Muscle layer of duodenum (tissue), 2 donors: ENCODE data around the gene HSDL1.

Experiments used
- H3K27ac ChIP-seq: one replicate; pipeline ENCODE4 v1.7.0; 2013; ENCODE audit warnings: mild to moderate bottlenecking, low read length
- H3K27me3 ChIP-seq: one replicate; pipeline ENCODE4 v1.7.0; 2013; ENCODE audit warnings: low read depth, mild to moderate bottlenecking, control low read depth, low read length
- H3K36me3 ChIP-seq, 2 donors: one replicate each; pipeline ENCODE4 v1.7.0; 2013; ENCODE audit warnings: low read length in 2 of 2, control low read depth in 1 of 2, mild to moderate bottlenecking in 1 of 2; ENCODE audit not compliant: insufficient read depth in 2 of 2, control insufficient read depth in 1 of 2
- H3K4me1 ChIP-seq, 2 donors: one replicate each; pipeline ENCODE4 v1.7.0; 2013; ENCODE audit warnings: low read length in 2 of 2, mild to moderate bottlenecking in 2 of 2, control low read depth in 1 of 2, moderate library complexity in 1 of 2; ENCODE audit not compliant: insufficient read depth in 2 of 2, control insufficient read depth in 1 of 2
- H3K4me3 ChIP-seq, 2 donors: one replicate each; pipeline ENCODE4 v1.7.0; 2013; ENCODE audit warnings: low read length in 2 of 2, low read depth in 1 of 2, mild to moderate bottlenecking in 1 of 2
- H3K9me3 ChIP-seq, 2 donors: one replicate each; pipeline ENCODE4 v1.7.0; 2013; ENCODE audit warnings: low read length in 2 of 2, control low read depth in 1 of 2, mild to moderate bottlenecking in 1 of 2; ENCODE audit not compliant: control insufficient read depth in 1 of 2
- donor health status: healthy.

HSDL1 gene

DNA sequence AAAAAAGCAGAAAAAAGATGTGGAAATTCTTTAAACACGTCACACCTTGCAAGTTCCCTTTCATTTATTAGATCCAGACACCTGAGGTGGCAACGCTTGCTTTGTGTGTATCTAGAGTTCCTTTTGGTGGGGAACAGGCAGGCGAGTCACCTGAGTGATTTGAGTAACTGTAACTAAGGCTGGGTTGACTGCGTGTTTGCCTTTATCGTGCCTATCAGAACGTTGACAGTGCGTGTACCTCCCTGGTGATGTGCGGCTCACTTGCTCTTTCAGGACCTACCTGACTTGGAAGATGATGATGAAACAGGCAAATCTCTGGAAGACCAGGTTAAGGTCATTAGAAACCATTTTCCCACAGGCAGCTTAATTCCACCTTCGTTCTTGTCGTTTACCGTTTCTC lies 29.4 kb upstream of the HSDL1 start:
- H3K27ac ChIP-seq = no peak overlapping the region
- peaks cover 13 to 28% of the 10 kb centered on the region in 2 donors for H3K4me1 ChIP-seq
- peaks cover 4 to 11% of the 10 kb centered on the region in 2 donors for H3K36me3 ChIP-seq
- H3K9me3 ChIP-seq = no peaks in the 10 kb centered on the region
- no peaks in the 10 kb centered on the region for H3K27me3 ChIP-seq
- H3K4me3 ChIP-seq = no peak overlapping the region

- H3K9me3 ChIP-seq = no peaks in the 10 kb centered on the region
- H3K4me1 ChIP-seq = no peaks in the 10 kb centered on the region
- H3K27ac ChIP-seq = no peak overlapping the region
- H3K27me3 ChIP-seq = no peaks in the 10 kb centered on the region
- H3K36me3 ChIP-seq = no peaks in the 10 kb centered on the region
- no peak overlapping the region for H3K4me3 ChIP-seq
Observed at GRCh38 chr16:84169765-84170310, 24.9 kb upstream of the HSDL1 start.

GRCh38 chr16:84166796-84167695 lies 22.1 kb upstream of the HSDL1 start:
- no peaks in the 10 kb centered on the region for H3K9me3 ChIP-seq
- no peak overlapping the region for H3K27ac ChIP-seq
- no peaks in the 10 kb centered on the region for H3K4me1 ChIP-seq
- no peak overlapping the region for H3K4me3 ChIP-seq
- no peaks in the 10 kb centered on the region for H3K36me3 ChIP-seq
- no peaks in the 10 kb centered on the region for H3K27me3 ChIP-seq

- Histone ChIP-seq H3K4me1 (no peaks in the 10 kb centered on the region), H3K4me3 (no peak overlapping the region)
Observed at GRCh38 chr16:84165746-84166145, 20.8 kb upstream of the HSDL1 start.

GRCh38 chr16:84161801-84162200 lies 16.8 kb upstream of the HSDL1 start:
- Histone ChIP-seq H3K27ac (no peak overlapping the region), H3K27me3 (peaks cover 4% of the 10 kb centered on the region), H3K36me3 (no peaks in the 10 kb centered on the region), H3K4me3 (no peak overlapping the region), H3K9me3 (no peaks in the 10 kb centered on the region), H3K4me1 (no peaks in the 10 kb centered on the region)

More at GRCh38 chr16:84165746-84166145, 20.8 kb upstream of the HSDL1 start:
- no peaks in the 10 kb centered on the region for H3K36me3 ChIP-seq
- H3K9me3 ChIP-seq = no peaks in the 10 kb centered on the region
- no peaks in the 10 kb centered on the region for H3K27me3 ChIP-seq
- H3K27ac ChIP-seq = no peak overlapping the region

GRCh38 chr16:84161037-84161436 lies 16.1 kb upstream of the HSDL1 start:
- Histone ChIP-seq H3K27me3 (peaks cover 4% of the 10 kb centered on the region), H3K9me3 (no peaks in the 10 kb centered on the region)

GRCh38 chr16:84159800-84160199 lies 14.8 kb upstream of the HSDL1 start:
- Histone ChIP-seq H3K9me3 (no peaks in the 10 kb centered on the region), H3K27me3 (peaks cover 4% of the 10 kb centered on the region), H3K27ac (no peak overlapping the region), H3K36me3 (no peaks in the 10 kb centered on the region), H3K4me1 (no peaks in the 10 kb centered on the region), H3K4me3 (no peak overlapping the region)

More at GRCh38 chr16:84161037-84161436, 16.1 kb upstream of the HSDL1 start:
- H3K27ac ChIP-seq = no peak overlapping the region
- no peaks in the 10 kb centered on the region for H3K36me3 ChIP-seq
- no peak overlapping the region for H3K4me3 ChIP-seq
- no peaks in the 10 kb centered on the region for H3K4me1 ChIP-seq

- H3K36me3 ChIP-seq = no peaks in the 10 kb centered on the region
- H3K27ac ChIP-seq = no peak overlapping the region
- H3K4me3 ChIP-seq = no peak overlapping the region
Observed at GRCh38 chr16:84159007-84159406, 14.0 kb upstream of the HSDL1 start.

GRCh38 chr16:84156342-84156784 lies 11.4 kb upstream of the HSDL1 start:
- Histone ChIP-seq H3K27me3 (peaks cover 4% of the 10 kb centered on the region), H3K27ac (no peak overlapping the region), H3K4me3 (no peak overlapping the region), H3K4me1 (no peaks in the 10 kb centered on the region), H3K36me3 (no peaks in the 10 kb centered on the region), H3K9me3 (no peaks in the 10 kb centered on the region)

More at GRCh38 chr16:84159007-84159406, 14.0 kb upstream of the HSDL1 start:
- H3K27me3 ChIP-seq = peaks cover 4% of the 10 kb centered on the region
- no peaks in the 10 kb centered on the region for H3K9me3 ChIP-seq
- no peaks in the 10 kb centered on the region for H3K4me1 ChIP-seq

DNA sequence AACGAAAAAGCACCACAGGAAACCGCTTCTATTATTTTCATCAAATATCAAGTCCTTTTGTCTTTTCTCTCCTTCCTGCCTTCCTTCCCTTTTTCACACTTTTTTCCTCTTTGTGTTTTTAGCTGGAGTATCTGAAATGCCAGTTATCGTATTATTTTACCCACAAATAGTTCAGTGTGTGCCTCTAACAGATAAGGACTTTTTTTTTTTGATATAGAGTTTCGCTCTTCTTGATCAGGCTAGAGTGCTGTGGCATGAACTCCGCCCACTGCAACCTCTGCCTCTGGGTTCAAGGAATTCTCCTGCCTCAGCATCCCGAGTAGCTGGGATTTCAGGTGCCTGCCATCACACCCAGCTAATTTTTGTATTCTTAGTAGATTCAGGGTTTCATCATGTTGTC lies 10.8 kb upstream of the HSDL1 start:
- Histone ChIP-seq H3K4me1 (no peaks in the 10 kb centered on the region), H3K27ac (no peak overlapping the region)

DNA sequence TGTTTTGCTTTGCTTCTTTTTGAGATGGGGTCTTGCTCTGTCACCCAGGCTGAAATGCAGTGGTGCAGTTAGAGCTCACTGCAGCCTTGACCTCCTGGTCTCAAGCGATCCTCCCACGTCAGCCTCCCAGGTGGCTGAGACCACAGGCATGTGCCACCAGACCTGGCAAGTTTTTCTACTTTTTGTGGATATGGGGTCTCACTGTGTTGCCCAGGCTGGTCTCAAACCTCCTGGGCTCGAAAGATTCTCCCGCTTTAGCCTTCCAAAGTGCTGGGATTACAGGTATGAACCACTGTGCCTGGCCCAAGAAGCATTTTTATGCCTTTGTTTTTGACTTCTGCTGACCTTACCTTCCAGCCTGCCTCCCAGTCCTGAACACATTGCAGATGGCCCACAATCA lies 10.2 kb upstream of the HSDL1 start:
- Histone ChIP-seq H3K4me1 (no peaks in the 10 kb centered on the region), H3K4me3 (no peak overlapping the region), H3K27me3 (peaks cover 4% of the 10 kb centered on the region), H3K9me3 (no peaks in the 10 kb centered on the region), H3K27ac (no peak overlapping the region), H3K36me3 (no peaks in the 10 kb centered on the region)

More for the DNA sequence above, 10.8 kb upstream of the HSDL1 start:
- Histone ChIP-seq H3K27me3 (peaks cover 4% of the 10 kb centered on the region), H3K9me3 (no peaks in the 10 kb centered on the region), H3K36me3 (no peaks in the 10 kb centered on the region), H3K4me3 (no peak overlapping the region)
